ENCODE results near the gene MPP4. TPM values are rescaled to one million over a fixed set of nuclear protein-coding genes. Genes with fewer than 3 reads are reported as not detected.

MPP4 gene
- total and polyA plus RNA-seq, 12 donors, result 0.28 to 1.2 (median 0.58) TPM; not detected in 1

GRCh38 chr2:201704536-201704935, 6.1 kb upstream of the MPP4 start:
- no peak overlapping the region for H3K27ac ChIP-seq
- intact Hi-C loops (cut with DNase I), result no loop called here
- DNase-seq, result no peak
- 86 to 91% (median 90%) methylated on average over 5 of the region's 5 CpGs for WGBS, 4 donors
- no peak overlapping the region for H3K4me3 ChIP-seq
- peaks cover 0 to 4% of the 10 kb centered on the region in 2 donors for H3K4me1 ChIP-seq (replicated peaks in 1 of 2)
- H3K27me3 ChIP-seq, result no peaks in the 10 kb centered on the region
- peaks cover 0 to 42% of the 10 kb centered on the region in 2 donors for H3K36me3 ChIP-seq (replicated peaks in 1 of 2)
- no peak for TF ChIP-seq CTCF (IDR thresholded peaks at IDR 0.05)
- no peak for TF ChIP-seq POLR2A (IDR thresholded peaks at IDR 0.05)
- H3K9me3 ChIP-seq (replicated peaks in 1 of 3), result no peaks in the 10 kb centered on the region

GRCh38 chr2:201701646-201702045, 3.2 kb upstream of the MPP4 start:
- Histone ChIP-seq H3K4me3 (no peak overlapping the region), H3K27ac (no peak overlapping the region), H3K36me3 (replicated peaks in 1 of 2) (peaks cover 0 to 37% of the 10 kb centered on the region in 2 donors), H3K9me3 (replicated peaks in 1 of 3) (no peaks in the 10 kb centered on the region), H3K4me1 (replicated peaks in 1 of 2) (peaks cover 0 to 28% of the 10 kb centered on the region in 2 donors), H3K27me3 (no peaks in the 10 kb centered on the region)
- WGBS, 4 donors, result 96 to 100% (median 96%) methylated on average over 1 of the region's 1 CpG
- intact Hi-C loops (cut with DNase I), result no loop called here
- DNase-seq, result no peak
- no peak for TF ChIP-seq CTCF (IDR thresholded peaks at IDR 0.05)

- TF ChIP-seq CTCF (IDR thresholded peaks at IDR 0.05), result no peak
- no peak for TF ChIP-seq POLR2A (IDR thresholded peaks at IDR 0.05)
- peaks cover 0 to 27% of the 10 kb centered on the region in 2 donors for H3K36me3 ChIP-seq (replicated peaks in 1 of 2)
- WGBS, 4 donors, result 81 to 100% (median 94%) methylated on average over 1 of the region's 1 CpG
- intact Hi-C loops (cut with DNase I), result no loop called here
- DNase-seq, result no peak
- no peaks in the 10 kb centered on the region for H3K9me3 ChIP-seq (replicated peaks in 1 of 3)
- no peak overlapping the region for H3K4me3 ChIP-seq
- no peaks in the 10 kb centered on the region for H3K27me3 ChIP-seq
- peak overlapping the region in 2 of 5 donors; percentile 45 to 66 for H3K27ac ChIP-seq
- H3K4me1 ChIP-seq (replicated peaks in 1 of 2), result peaks cover 5 to 37% of the 10 kb centered on the region in 2 donors
Observed at GRCh38 chr2:201699416-201699815, 972 bp upstream of the MPP4 start.

GRCh38 chr2:201697899-201698298, 545 bp downstream of the MPP4 start:
- Histone ChIP-seq H3K9me3 (replicated peaks in 1 of 3) (no peaks in the 10 kb centered on the region), H3K27me3 (no peaks in the 10 kb centered on the region), H3K4me3 (no peak overlapping the region), H3K36me3 (replicated peaks in 1 of 2) (peaks cover 0 to 15% of the 10 kb centered on the region in 2 donors), H3K4me1 (replicated peaks in 1 of 2) (peaks cover 5 to 37% of the 10 kb centered on the region in 2 donors), H3K27ac (peak overlapping the region in 3 of 5 donors; percentile 36 to 66 (median 45))
- DNase-seq, result peak in 5 of 7 donors; percentile 19 to 33 (median 27)
- TF ChIP-seq POLR2A (IDR thresholded peaks at IDR 0.05), result peak in 1 of 2 donors; percentile 16
- TF ChIP-seq CTCF (IDR thresholded peaks at IDR 0.05), result no peak
- intact Hi-C loops (cut with DNase I), result no loop called here
- WGBS, 4 donors, result 22 to 28% (median 26%) methylated on average over 2 of the region's 2 CpGs
